IPS DF 6.9 (cell line): ENCODE data around the gene IGSF3.

Experiments
- DNase-seq: peaks from one replicate; pipeline ENCODE4 v3.0.0-alpha.2; 2013; ENCODE audit warnings: low read depth, low spot score
- H3K27ac ChIP-seq: one replicate; pipeline ENCODE4 v1.5.1; 2013; ENCODE audit warnings: low read length, control low read depth
- H3K27me3 ChIP-seq: 2 replicates; pipeline ENCODE4 v1.6.1; 2013; ENCODE audit warnings: mild to moderate bottlenecking, low read length; ENCODE audit not compliant: control insufficient read depth, insufficient read depth
- H3K36me3 ChIP-seq: 2 replicates; pipeline ENCODE4 v1.6.1; 2013; ENCODE audit warnings: low read length; ENCODE audit not compliant: control insufficient read depth, insufficient read depth
- H3K4me1 ChIP-seq: 2 replicates; pipeline ENCODE4 v1.6.1; 2013; ENCODE audit warnings: low read length; ENCODE audit not compliant: control insufficient read depth, insufficient read depth
- H3K4me3 ChIP-seq: 2 replicates; pipeline ENCODE4 v1.5.1; 2013; ENCODE audit warnings: mild to moderate bottlenecking, low read length
- H3K9me3 ChIP-seq: 2 replicates; pipeline ENCODE4 v1.6.1; 2013; ENCODE audit warnings: low read length, inconsistent platforms; ENCODE audit not compliant: control insufficient read depth, insufficient read depth
- WGBS: extraction: QIAGEN DNeasy Blood & Tissue Kit; methylation state at CpG from one replicate; pipeline ENCODE4 v1.1.7; 2013; ENCODE audit warnings: mixed read lengths, missing lambda C conversion rate; ENCODE audit not compliant: insufficient read length, insufficient coverage; 5-methylcytosine and 5-hydroxymethylcytosine counted together

IGSF3 gene

DNA sequence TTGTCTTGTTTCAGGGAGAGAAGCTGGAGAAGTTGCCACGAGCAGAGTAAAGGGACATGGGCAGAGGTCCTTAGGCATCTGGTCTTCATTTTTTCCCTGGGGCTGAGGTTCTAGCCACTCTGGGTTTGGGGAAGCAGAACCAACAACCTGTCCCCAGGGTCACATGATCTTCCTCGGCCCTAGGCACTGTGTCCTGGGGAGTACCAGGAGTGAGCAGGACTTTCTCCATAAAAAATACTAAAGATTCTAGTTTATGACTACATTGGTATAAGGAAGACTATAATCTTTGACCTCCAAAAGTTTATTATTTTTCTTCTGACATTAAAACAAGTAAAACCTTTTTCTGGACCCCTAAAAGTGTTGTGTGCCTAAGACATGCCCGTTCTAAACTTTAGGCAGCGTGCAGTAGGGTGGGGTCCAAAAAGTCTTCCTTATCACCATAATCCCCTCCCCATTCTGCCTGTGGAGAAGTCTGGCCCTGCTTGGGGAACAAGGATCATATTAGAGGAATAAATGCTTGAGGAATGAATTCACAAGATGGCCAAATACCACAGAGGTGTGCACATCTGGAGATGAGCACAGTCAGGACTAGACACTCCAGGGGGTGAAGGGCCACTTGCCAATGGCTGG, 19.3 kb upstream of the IGSF3 start:
- Histone ChIP-seq H3K27ac (no peak overlapping the region), H3K36me3 (no peaks in the 10 kb centered on the region), H3K27me3 (no peaks in the 10 kb centered on the region), H3K4me1 (0 out of 2 replicates have a peak, but pooled peaks cover 2% of the 10 kb centered on the region), H3K4me3 (no peak overlapping the region), H3K9me3 (no peaks in the 10 kb centered on the region)
- no CpG with 5 or more reads among the region's 4 CpGs for WGBS
- DNase-seq: no peak

DNA sequence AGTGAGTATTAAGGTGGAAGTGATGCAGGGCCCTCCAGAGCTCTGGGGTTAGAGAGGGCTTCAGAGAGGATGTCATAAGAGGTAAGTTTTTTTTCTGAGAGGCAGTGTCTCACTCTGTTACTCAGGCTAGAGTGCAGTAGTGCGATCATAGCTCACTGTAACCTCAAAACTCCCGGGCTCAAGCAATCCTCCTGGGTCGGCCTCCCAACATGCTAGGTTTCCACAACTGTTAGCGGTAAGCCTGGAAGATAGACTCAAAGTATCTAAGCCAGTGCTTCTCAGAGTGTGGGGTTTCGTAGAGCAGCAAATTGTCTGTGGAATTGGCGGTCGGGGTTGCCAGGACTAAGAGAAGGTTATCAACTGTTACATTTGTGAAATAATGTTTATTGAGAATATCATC, 18.6 kb upstream of the IGSF3 start:
- Histone ChIP-seq H3K27ac (no peak overlapping the region), H3K4me3 (no peak overlapping the region), H3K4me1 (0 out of 2 replicates have a peak, but pooled peaks cover 2% of the 10 kb centered on the region), H3K36me3 (no peaks in the 10 kb centered on the region), H3K9me3 (no peaks in the 10 kb centered on the region), H3K27me3 (no peaks in the 10 kb centered on the region)
- WGBS: no CpG with 5 or more reads among the region's 7 CpGs
- DNase-seq: no peak

DNA sequence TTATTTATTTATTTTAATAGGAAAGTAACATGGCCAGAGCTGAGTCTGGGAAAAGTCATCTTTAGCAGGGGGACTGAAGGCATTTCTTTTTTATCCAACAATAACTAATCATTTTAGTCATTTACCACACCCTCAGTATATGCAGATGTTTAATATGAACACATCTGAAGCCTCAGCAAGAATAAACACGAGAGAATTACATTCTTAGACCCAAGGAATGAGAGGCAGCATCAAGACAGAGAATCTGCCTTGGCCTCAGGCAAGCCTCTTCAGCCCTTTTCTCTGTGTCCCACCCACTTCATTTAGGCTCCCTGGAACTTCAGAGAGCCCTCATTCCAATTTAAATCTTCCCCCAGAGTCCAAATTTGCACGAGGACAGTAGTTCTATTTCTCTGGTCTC, 17.0 kb upstream of the IGSF3 start:
- Histone ChIP-seq H3K27ac (no peak overlapping the region), H3K4me1 (0 out of 2 replicates have a peak, but pooled peaks cover 2% of the 10 kb centered on the region), H3K36me3 (no peaks in the 10 kb centered on the region), H3K4me3 (no peak overlapping the region), H3K27me3 (no peaks in the 10 kb centered on the region), H3K9me3 (no peaks in the 10 kb centered on the region)
- WGBS: no CpG with 5 or more reads among the region's 2 CpGs
- DNase-seq: no peak

DNA sequence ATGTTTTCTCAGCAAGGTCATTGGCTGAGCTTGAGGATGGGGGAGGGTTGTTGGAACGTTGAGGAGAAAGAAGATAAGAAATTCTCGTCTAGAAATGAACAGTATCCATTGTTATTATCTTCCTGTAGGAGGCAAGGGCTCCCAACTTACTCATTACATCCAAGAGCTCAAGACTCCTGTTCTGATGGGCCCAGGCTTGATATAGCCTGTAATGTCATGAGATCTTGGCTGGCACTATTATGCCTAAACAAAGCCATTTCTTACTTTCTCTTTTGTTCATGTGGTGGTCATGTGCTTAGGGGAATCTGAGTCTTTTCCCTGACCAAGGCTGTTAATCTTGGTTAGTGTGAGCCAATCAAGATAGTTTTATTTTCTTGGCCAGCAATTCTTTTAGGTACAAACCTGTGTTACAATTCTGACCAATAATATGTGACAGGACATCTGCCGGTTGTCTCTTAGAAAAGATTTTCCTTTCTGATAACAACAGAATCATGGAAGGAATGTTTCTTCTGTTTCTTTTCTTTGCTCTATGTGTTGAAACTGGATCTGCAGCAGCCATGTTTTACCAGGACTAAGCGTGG, 15.2 kb upstream of the IGSF3 start:
- DNase-seq: no peak
- Histone ChIP-seq H3K4me3 (no peak overlapping the region), H3K36me3 (no peaks in the 10 kb centered on the region), H3K4me1 (0 out of 2 replicates have a peak, but pooled peaks cover 2% of the 10 kb centered on the region), H3K27ac (no peak overlapping the region), H3K27me3 (no peaks in the 10 kb centered on the region), H3K9me3 (no peaks in the 10 kb centered on the region)
- WGBS: no CpG with 5 or more reads among the region's 4 CpGs

DNA sequence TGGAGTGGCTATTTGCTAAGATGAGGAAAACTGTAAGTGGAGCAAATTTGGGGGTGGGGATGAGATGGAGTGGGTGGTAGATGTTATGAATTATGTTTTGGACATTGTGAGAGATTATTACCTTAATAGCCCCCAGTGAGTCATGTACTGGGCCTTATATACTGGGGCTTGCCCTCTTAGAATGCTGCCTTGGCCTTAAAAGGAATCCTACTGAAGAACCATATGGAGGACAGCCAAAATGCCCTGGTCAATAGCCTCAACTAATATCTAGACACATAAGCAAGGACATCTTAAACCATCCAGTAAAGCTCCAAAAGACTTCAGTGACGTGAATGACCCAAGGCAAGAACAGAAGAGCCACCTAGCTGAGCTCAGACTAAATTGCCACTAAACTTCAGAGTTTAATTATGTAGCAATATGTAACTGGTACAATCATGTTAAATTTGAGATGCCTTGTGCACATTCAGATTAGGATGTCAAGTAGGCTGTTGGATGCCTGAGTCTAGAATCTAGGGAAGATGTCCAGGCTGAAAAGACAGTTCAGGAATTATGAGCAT, 13.9 kb upstream of the IGSF3 start:
- WGBS: no CpG with 5 or more reads among the region's 1 CpG
- Histone ChIP-seq H3K4me3 (no peak overlapping the region), H3K4me1 (no peaks in the 10 kb centered on the region), H3K27me3 (no peaks in the 10 kb centered on the region), H3K36me3 (no peaks in the 10 kb centered on the region), H3K9me3 (no peaks in the 10 kb centered on the region), H3K27ac (no peak overlapping the region)
- no peak for DNase-seq

DNA sequence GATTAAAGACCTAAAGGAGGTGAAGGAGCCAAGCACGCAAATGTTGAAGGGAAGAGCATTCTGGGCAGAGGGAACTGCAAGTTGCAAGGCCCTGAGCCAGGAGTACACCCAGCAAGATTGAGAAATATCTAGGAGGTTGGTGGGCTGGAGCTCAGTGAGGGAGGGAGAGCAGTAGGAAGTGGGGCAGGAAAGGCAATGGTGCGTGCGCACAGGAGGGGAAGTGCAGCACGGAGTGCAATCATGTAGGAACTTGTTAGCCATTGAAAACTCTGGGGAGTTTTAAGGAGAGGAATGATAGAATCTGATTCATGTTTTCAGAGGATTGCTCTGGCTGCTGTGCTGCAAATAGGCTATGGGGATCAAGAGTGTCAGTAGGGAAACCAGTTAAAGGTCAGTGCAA, 13.2 kb upstream of the IGSF3 start:
- no peak for DNase-seq
- Histone ChIP-seq H3K9me3 (no peaks in the 10 kb centered on the region), H3K36me3 (no peaks in the 10 kb centered on the region), H3K27ac (no peak overlapping the region), H3K4me3 (no peak overlapping the region), H3K4me1 (no peaks in the 10 kb centered on the region), H3K27me3 (no peaks in the 10 kb centered on the region)
- no CpG with 5 or more reads among the region's 4 CpGs for WGBS

DNA sequence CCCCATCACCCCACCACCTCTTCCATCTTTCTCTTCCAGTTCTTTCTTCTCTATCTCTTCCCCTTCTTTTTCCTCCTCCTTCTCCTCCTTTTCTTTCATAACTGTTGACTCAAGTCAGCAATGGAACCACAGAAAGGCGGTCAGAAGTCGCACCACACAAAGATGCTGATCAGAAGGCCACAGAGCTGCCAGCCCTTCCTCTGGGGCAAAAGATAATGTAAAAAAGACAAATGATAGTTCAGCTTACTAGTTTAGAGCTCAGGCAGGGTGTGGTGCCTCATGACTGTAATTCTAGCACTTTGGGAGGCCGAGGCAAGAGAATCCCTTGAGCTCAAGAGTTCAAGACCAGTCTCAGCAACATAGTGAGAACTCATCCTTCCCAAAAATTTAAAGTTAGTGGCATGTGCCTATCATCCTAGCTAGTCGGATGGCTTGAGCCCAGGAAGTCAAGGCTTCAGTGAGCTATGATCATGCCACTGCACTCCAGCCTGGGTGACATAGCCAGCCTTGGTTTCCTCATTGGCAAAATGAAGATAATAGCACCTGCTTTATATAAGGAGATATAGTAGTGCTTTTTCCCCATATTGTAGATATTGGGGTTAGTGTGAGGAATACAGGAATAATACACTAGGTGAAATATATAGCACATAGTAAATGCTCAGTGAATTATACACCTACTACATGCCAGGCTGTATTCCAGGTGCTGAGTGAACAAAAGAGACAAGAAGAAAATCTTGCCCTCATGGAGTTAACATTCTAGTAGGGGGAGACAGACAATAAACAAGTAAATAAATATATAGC, 12.5 kb upstream of the IGSF3 start:
- no peak overlapping the region for H3K27ac ChIP-seq
- no peaks in the 10 kb centered on the region for H3K36me3 ChIP-seq
- DNase-seq: no peak
- H3K4me1 ChIP-seq: no peaks in the 10 kb centered on the region
- no peaks in the 10 kb centered on the region for H3K9me3 ChIP-seq
- H3K4me3 ChIP-seq: no peak overlapping the region
- H3K27me3 ChIP-seq: no peaks in the 10 kb centered on the region
- no CpG with 5 or more reads among the region's 4 CpGs for WGBS

DNA sequence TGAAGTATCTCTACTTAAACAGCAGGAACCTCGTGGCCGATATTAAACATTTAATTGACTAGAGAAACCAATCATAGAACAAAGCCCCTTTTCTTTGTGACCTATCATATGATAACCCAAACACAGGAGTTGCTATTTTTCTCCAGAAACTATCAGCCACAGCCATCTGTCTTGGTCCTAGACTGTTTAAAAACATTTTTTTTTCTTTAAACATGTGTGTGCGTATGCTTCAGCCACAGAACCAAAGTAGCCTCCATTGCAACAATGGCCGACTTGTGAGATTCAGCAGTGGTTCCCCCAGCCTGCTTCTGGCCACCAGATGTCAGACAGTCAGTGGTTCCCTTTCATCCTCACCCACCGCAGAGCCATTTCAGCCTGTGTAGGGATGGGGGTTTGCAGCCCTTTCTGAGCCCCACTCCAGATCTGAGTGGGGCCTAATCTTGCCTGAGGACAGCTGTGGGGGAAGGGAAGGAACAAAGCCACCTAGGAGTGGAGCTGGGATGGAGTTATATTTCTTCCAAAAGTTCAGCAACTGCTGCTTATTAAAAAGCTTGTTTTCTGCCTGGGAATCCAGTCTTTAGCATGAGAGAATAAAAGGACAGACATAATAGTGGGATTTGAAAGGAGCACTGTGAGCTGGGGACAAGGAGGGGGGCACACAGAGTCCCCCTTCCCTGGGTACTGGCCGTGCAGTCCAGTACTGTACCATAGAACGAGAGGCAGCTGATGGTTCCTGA, 11.7 kb upstream of the IGSF3 start:
- WGBS: no CpG with 5 or more reads among the region's 7 CpGs
- H3K4me1 ChIP-seq: no peaks in the 10 kb centered on the region
- H3K36me3 ChIP-seq: no peaks in the 10 kb centered on the region
- H3K4me3 ChIP-seq: no peak overlapping the region
- no peaks in the 10 kb centered on the region for H3K27me3 ChIP-seq
- no peaks in the 10 kb centered on the region for H3K9me3 ChIP-seq
- no peak overlapping the region for H3K27ac ChIP-seq
- DNase-seq: no peak

DNA sequence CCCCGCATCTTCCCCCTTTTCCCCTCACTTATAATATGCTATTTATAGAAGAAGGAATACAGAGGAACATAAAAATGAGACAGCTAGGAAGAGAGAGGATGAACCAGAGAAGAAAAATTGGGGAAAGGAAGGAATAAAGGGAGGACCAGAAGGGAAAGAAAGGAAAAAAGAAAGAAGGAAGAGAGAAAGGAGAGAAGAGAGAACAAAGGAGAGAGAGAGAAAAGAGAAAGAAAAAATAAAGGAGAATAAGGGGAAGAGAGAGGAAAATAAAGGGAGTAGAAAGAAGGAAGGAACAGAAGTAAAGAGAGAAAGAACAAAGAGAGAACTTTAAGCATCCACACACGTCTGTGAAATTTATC, 11.2 kb upstream of the IGSF3 start:
- Histone ChIP-seq H3K4me1 (no peaks in the 10 kb centered on the region), H3K27me3 (no peaks in the 10 kb centered on the region), H3K27ac (no peak overlapping the region), H3K9me3 (no peaks in the 10 kb centered on the region), H3K4me3 (no peak overlapping the region), H3K36me3 (no peaks in the 10 kb centered on the region)
- DNase-seq: no peak
- no CpG with 5 or more reads among the region's 2 CpGs for WGBS

DNA sequence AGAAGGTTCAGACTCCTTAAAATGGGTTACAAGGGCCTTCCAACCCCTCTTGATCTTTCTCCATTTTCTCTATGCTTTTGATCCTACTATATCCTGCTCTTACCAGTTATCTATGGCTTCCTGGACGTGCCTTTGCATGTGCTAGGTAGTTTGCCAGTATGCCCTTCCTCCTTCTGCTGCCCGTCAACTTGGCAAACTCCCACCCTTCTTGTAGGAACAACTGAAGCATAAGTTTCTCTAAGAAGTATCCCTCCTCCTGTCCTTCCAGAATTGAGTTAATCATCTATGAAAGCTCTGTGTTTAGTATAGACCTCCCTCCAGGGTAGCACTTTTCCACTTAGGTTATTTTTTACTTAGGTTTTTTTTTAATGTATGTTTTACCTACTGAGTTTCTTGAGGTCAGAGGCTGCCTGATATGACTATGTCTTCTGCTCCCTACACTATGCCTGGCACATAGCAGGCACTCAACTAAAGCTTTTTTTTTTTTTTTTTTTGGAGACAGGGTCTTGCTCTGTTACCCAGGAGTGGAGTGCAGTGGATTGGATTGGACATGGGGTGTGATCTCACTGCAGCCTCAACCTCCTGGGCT, 10.0 kb upstream of the IGSF3 start:
- Histone ChIP-seq H3K27me3 (no peaks in the 10 kb centered on the region), H3K36me3 (no peaks in the 10 kb centered on the region), H3K4me1 (no peaks in the 10 kb centered on the region), H3K9me3 (no peaks in the 10 kb centered on the region), H3K27ac (no peak overlapping the region), H3K4me3 (no peak overlapping the region)
- no CpG with 5 or more reads among the region's 2 CpGs for WGBS
- DNase-seq: no peak
